Liver (tissue), 3 donors: ENCODE measurements around the gene CATSPERZ.

ENCODE experiments used
- ATF3 ChIP-seq: IDR thresholded peaks from 2 replicates; pipeline ENCODE4 v1.6.1; 2016; ENCODE audit warnings: antibody characterized with exemption
- CTCF ChIP-seq: fragments of 150-350 bp; IDR thresholded peaks from 2 replicates; pipeline ENCODE4 v1.5.1; 2017; ENCODE audit warnings: improper control_type of control experiment, low read depth, low read length; ENCODE audit not compliant: missing input control
- FOXA1 ChIP-seq: IDR thresholded peaks from 2 replicates; pipeline ENCODE4 v1.6.1; 2016; ENCODE audit warnings: antibody characterized with exemption
- FOXA2 ChIP-seq: IDR thresholded peaks from 2 replicates; pipeline ENCODE4 v1.6.1; 2016; ENCODE audit warnings: antibody characterized with exemption
- GABPA ChIP-seq, 2 donors: IDR thresholded peaks in 1 of 2; conservative IDR thresholded peaks in 1 of 2; 2 replicates each; pipeline ENCODE4 v1.6.1; 2016; ENCODE audit warnings: antibody characterized with exemption in 2 of 2, mild to moderate bottlenecking in 1 of 2, moderate library complexity in 1 of 2
- JUND ChIP-seq, 2 donors: IDR thresholded peaks; 2 replicates each; pipeline ENCODE4 v1.6.1; 2016; ENCODE audit warnings: antibody characterized with exemption in 2 of 2
- MAX ChIP-seq: IDR thresholded peaks from 2 replicates; pipeline ENCODE4 v1.6.1; 2016; ENCODE audit warnings: antibody characterized with exemption
- REST ChIP-seq: IDR thresholded peaks from 2 replicates; pipeline ENCODE4 v1.6.1; 2016; ENCODE audit warnings: antibody characterized with exemption, mild to moderate bottlenecking
- RXRA ChIP-seq, 2 donors: IDR thresholded peaks; 2 replicates each; pipeline ENCODE4 v1.6.1; 2017 to 2018; ENCODE audit warnings: antibody characterized with exemption in 2 of 2, mild to moderate bottlenecking in 1 of 2
- SP1 ChIP-seq: IDR thresholded peaks from 2 replicates; pipeline ENCODE4 v1.6.1; 2018; ENCODE audit warnings: antibody characterized with exemption, mild to moderate bottlenecking
- TAF1 ChIP-seq: conservative IDR thresholded peaks from 2 replicates; pipeline ENCODE4 v1.6.1; 2016; ENCODE audit warnings: antibody characterized with exemption, mild to moderate bottlenecking
- YY1 ChIP-seq: IDR thresholded peaks from 2 replicates; pipeline ENCODE4 v1.6.1; 2016; ENCODE audit warnings: antibody characterized with exemption, mild to moderate bottlenecking
- donor health status: healthy.
- donor health status: healthy.

- TF ChIP-seq FOXA1, result no peak
- TF ChIP-seq RXRA (IDR thresholded peaks at IDR 0.05), result no peak
- no peak for TF ChIP-seq CTCF
- no peak for TF ChIP-seq FOXA2
- TF ChIP-seq ATF3, result no peak
- TF ChIP-seq GABPA (IDR thresholded peaks at IDR 0.05 in 1 of 2, conservative IDR thresholded peaks at IDR 0.05 in 1 of 2), result no peak
- TF ChIP-seq TAF1, result no peak
- TF ChIP-seq REST, result no peak
- TF ChIP-seq SP1, result no peak
- no peak for TF ChIP-seq JUND (IDR thresholded peaks at IDR 0.05)
- TF ChIP-seq MAX, result no peak
- no peak for TF ChIP-seq YY1
Observed at GRCh38 chr11:64275031-64275800, 24.9 kb upstream of the CATSPERZ start.
